ENCODE results near the gene RUNX3.

RUNX3 gene

DNA sequence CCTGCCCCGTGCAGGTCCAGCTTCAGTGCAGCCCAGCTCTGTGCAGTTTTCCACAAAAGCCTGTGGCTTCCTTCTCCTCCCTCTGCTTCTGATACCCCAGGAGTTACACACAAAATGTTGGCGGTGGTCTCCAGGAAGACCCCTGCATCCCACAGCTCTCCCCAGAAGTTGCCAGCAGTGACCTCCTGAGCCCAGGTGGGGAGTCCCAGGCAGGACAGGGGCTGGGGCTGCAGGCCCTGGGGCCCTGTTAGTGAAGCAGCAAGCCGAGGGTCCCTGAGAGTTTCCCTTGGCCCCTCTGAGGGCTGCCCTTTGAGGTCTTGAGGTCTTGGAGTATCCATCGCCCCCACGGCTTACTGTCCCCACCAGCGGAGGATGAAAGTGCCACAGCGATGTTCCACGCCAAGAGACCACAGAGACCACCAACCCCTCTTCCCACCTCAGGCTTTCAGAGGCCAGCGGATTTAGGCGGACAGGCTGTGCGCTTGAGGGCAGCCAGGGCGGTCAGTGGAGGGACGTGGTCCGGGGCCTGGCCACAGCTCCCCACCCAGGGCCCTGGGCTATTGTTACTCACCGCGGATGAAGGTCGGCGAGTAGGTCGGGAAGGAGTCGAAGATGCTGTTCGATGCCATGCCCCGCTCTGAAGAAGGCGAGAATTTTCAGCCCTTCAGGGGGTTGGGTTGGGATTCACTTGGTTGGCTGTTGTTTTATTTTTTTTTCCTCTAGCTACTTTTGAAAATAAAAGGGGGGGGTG is 34.0 kb upstream of the RUNX3 start:
- no peak for DNase-seq (ENCODE audit: low read depth in 3 of 3, low spot score in 1 of 3)

DNA sequence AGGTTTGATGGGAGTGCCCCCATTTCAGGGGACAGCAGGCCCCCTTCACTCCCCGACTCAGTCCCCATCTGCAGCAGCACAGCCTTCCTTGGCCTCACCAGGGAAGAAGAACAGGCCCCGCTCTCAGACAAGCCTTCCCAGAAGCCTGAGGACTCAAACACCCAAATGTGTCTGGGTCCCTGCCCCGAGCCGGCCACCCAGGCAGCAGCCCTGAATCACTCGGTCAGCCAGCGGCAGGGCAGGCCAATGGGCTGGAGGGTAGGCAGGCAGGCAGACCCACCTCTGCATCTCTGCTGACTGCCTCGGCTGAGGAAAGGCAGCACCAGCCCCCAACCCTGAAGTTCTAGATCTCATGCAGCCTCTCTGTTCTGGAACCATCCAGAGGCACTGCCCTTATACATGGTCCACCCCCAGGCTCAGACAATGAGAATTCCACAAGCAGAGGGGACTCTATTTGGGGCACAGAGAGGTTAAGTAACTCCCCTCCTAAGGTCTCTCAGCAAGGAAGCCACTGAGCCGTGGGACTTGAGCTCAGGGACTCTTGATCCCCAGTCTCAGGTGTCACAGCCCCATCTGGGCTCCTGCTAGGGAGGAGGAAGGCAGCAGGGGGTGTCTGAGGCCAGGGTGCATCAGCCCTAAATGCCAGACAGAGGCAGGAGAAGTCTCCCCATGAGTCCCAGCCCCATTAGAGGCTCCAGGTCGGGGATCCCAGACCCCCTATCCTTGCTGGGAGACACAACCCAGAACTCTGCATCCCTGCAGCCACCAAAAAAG is 33.2 kb upstream of the RUNX3 start:
- DNase-seq (ENCODE audit: low read depth in 3 of 3, low spot score in 1 of 3), result peak in 1 of 3 donors; percentile 18

GRCh38 chr1:24961961-24962861 is 32.1 kb upstream of the RUNX3 start:
- DNase-seq (ENCODE audit: low read depth in 3 of 3, low spot score in 1 of 3), result no peak

- no peak for DNase-seq (ENCODE audit: low read depth in 3 of 3, low spot score in 1 of 3)
Observed at GRCh38 chr1:24961334-24961733, 31.3 kb upstream of the RUNX3 start.

GRCh38 chr1:24960071-24960801 is 30.2 kb upstream of the RUNX3 start:
- no peak for DNase-seq (ENCODE audit: low read depth in 3 of 3, low spot score in 1 of 3)

GRCh38 chr1:24959623-24959975 is 29.5 kb upstream of the RUNX3 start:
- no peak for DNase-seq (ENCODE audit: low read depth in 3 of 3, low spot score in 1 of 3)

DNA sequence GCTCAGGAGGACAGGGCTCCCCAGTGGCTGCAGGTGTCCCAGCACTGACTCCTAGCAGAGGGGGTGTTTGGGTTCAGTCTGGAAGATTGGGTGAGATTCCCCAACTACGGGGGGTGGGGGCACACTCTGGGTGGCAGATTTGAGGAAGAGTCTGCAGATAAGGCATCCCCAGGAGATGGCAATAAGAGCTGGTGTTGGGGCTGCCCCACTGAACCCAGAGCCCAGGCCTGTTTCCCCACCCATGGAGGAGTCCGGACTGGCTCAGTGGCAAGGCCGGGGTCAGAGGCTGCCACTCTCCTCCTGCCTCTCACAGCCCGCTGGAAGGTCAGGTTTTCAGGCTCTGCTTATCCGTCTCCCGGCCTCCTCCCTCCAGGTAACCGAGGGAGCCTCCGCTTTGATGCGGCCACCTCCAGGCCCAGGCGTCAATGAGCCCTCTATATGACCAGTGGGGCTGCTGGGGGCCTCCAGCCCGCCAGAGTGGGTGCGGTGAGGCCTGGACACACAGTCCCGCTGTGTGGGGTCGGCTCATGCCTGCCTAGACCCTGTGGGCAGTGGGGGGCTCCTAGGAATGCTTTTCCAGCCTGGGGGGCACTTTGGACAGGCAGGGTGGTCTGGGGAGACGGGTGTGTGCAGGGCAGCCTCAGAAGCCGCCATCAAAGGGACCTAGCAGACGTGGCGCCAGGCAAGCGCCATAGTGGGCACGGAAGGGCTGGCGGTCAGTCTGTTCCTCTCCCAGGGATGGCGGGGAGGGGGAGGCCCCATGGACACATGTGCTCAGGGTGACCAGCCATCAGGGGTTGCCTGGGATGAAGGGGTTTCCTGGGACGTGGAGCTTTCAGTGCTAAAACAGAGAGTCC is 28.9 kb upstream of the RUNX3 start:
- DNase-seq (ENCODE audit: low read depth in 3 of 3, low spot score in 1 of 3), result no peak

DNA sequence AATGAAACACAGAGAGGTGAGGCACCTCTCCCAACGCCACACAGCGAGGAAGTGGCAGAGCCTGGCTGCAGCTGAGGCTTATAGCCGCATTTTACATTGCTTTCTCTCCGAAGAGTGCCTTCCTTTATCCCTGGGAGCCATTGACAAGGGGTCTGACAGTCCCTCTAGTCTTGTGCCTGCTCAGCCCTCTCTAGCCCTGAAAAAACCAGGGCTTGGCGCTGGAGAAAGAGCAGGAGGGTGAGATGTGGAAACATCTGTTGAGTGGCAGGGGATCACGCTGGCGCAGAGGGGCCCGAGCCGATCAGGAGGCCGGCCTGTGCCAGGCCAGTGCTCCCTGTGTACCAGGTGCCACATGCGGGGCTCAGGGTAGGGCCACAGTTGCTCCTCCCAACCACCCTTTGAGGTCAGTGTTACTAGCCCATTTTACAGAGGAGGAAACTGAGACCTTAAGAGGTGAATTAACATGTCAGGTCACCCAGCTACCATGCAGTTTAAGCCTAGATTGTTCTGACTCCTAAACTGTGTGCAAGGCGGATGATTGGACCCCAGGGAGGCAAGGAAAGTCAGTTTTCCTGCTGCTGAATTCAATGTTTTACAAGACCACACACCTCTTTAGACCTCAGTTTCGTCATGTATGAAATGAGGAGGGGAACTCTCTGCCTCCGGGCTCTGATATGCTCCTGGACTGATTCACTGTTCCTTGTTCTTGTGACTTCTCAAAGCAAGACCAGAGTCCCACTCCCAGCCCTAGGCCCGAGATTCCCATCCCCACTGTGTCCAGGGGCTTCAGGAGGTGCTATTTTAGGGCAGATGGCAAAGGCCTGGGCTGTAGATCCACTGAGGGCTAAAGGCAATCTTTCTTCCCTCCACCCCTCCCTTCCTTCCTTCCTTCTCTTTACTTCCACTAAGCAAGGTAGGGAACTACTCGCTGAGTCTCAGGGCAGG is 28.0 kb upstream of the RUNX3 start:
- no peak for DNase-seq (ENCODE audit: low read depth in 3 of 3, low spot score in 1 of 3)

- no peak for DNase-seq (ENCODE audit: low read depth in 3 of 3, low spot score in 1 of 3)
Observed at GRCh38 chr1:24957016-24957807, 27.1 kb upstream of the RUNX3 start.

DNA sequence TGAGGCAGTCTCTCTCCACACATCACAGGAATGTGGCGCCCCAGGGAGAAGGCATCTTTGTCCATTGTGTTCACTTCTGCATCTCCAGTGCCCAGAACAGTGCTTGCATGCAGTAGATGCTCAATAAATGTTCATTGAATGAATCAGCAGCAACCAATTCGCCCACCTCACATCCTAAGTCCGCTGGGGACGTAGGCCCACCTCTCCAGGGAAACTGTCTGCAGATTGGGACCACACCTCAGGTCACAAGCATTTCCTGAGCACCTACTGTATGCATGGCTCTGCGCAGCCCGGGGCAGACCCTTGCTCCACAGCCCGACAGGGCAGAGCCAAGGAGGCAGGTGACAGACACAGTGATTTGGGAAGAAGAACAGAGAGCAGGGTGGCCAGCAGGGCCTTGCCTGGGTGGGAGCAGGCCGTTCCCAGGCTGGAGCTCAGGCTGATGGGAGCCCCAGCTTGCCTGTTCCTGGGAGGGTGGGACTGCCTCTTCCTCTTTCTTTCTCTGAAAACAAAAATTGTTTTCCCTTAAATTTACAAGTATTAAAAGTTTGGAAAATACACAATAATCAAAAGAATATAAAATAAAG is 25.8 kb upstream of the RUNX3 start:
- DNase-seq (ENCODE audit: low read depth in 3 of 3, low spot score in 1 of 3), result no peak

- peak; percentile 30 to 63 (median 59) for DNase-seq (ENCODE audit: low read depth in 3 of 3, low spot score in 1 of 3)
Observed at GRCh38 chr1:24955161-24955560, 25.1 kb upstream of the RUNX3 start.

GRCh38 chr1:24954631-24955030 is 24.6 kb upstream of the RUNX3 start:
- DNase-seq (ENCODE audit: low read depth in 3 of 3, low spot score in 1 of 3), result no peak

- DNase-seq (ENCODE audit: low read depth in 3 of 3, low spot score in 1 of 3), result no peak
Observed at GRCh38 chr1:24954022-24954421, 23.9 kb upstream of the RUNX3 start.

GRCh38 chr1:24952413-24952841 is 22.4 kb upstream of the RUNX3 start:
- DNase-seq (ENCODE audit: low read depth in 3 of 3, low spot score in 1 of 3), result no peak

GRCh38 chr1:24951810-24952412 is 21.8 kb upstream of the RUNX3 start:
- no peak for DNase-seq (ENCODE audit: low read depth in 3 of 3, low spot score in 1 of 3)

GRCh38 chr1:24951337-24951736 is 21.3 kb upstream of the RUNX3 start:
- no peak for DNase-seq (ENCODE audit: low read depth in 3 of 3, low spot score in 1 of 3)

DNA sequence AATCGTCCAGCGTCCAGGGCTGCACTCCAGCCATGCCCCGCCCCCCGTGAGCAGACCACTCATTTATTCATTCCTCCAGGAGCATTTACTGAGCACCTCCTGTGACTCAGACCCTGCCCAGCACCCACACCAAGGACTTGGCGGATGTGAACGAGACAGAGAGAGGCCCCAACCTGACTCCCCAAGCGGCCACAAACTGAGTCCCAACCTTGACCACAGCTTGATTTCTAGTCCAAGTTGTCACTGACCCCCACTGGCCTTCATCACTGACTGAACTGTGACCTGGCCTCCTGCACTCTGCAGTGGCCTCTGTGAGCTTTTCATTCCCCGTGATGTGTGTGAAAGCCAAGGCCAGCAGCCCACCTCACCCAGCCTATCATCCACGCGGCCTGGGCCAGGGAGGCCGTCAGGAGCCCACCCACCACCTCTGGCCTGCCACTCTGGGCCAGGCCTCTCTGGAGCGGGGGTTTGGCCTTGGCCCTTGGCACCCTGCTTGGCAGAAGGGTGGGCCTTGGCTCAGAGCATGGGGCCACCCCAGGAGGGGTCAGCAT is 19.3 kb upstream of the RUNX3 start:
- DNase-seq (ENCODE audit: low read depth in 3 of 3, low spot score in 1 of 3), result no peak
